Endodermal cell (in vitro differentiated cells): ENCODE results near the gene TRIM24. TPM values are rescaled to one million over a fixed set of nuclear protein-coding genes. Genes with fewer than 3 reads are reported as not detected.

Experiments used
- DNase-seq: peaks from one replicate; pipeline ENCODE4 v3.0.0-alpha.2; 2017
- H3K27ac ChIP-seq: 2 replicates; pipeline ENCODE4 v1.5.1; 2013; ENCODE audit warnings: mild to moderate bottlenecking, low read depth, low read length, moderate library complexity
- H3K27me3 ChIP-seq: 2 replicates; pipeline ENCODE4 v1.6.1; 2013; ENCODE audit warnings: mild to moderate bottlenecking, low read length, moderate library complexity; ENCODE audit not compliant: insufficient read depth, control insufficient read depth, poor library complexity, severe bottlenecking
- H3K36me3 ChIP-seq: 2 replicates; pipeline ENCODE4 v1.7.0; 2013; ENCODE audit warnings: mild to moderate bottlenecking, low read length, moderate library complexity; ENCODE audit not compliant: control insufficient read depth, insufficient read depth
- H3K4me1 ChIP-seq: one replicate; pipeline ENCODE4 v1.7.0; 2013; ENCODE audit warnings: low read length; ENCODE audit not compliant: control insufficient read depth, insufficient read depth
- H3K4me3 ChIP-seq: 2 replicates; pipeline ENCODE4 v1.5.1; 2013; ENCODE audit warnings: mild to moderate bottlenecking, low read length, moderate library complexity
- H3K9ac ChIP-seq: 2 replicates; pipeline ENCODE4 v1.6.1; 2013; ENCODE audit warnings: mild to moderate bottlenecking, low read length, moderate library complexity; ENCODE audit not compliant: poor library complexity, severe bottlenecking; ENCODE audit errors: extremely low read depth
- H3K9me3 ChIP-seq: 2 replicates; pipeline ENCODE4 v1.6.1; 2013; ENCODE audit warnings: mild to moderate bottlenecking, low read length, moderate library complexity; ENCODE audit not compliant: control insufficient read depth
- H3K27ac Mint-ChIP-seq: 2 replicates; pipeline ENCODE4 v1.8.0; 2020; ENCODE audit warnings: mixed read lengths
- H3K27me3 Mint-ChIP-seq: 2 replicates; pipeline ENCODE4 v1.8.0; 2021; ENCODE audit warnings: mild to moderate bottlenecking, mixed read lengths; ENCODE audit not compliant: insufficient read depth
- H3K36me3 Mint-ChIP-seq: 2 replicates; pipeline ENCODE4 v1.8.0; 2020; ENCODE audit warnings: low read depth, mixed read lengths
- H3K4me1 Mint-ChIP-seq: 2 replicates; pipeline ENCODE4 v1.8.0; 2020; ENCODE audit warnings: mixed read lengths
- H3K4me3 Mint-ChIP-seq: 2 replicates; pipeline ENCODE4 v1.8.0; 2020; ENCODE audit warnings: mild to moderate bottlenecking, moderate library complexity, mixed read lengths
- H3K9me3 Mint-ChIP-seq: 2 replicates; pipeline ENCODE4 v1.8.0; 2020; ENCODE audit warnings: mild to moderate bottlenecking, mixed read lengths
- CTCF ChIP-seq: fragments of 200-600 bp; sonication (generic); conservative IDR thresholded peaks from 2 replicates; pipeline ENCODE4 v1.5.0; 2021; ENCODE audit warnings: antibody characterized with exemption, mild to moderate bottlenecking
- WGBS, 2 experiments: methylation state at CpG; one replicate each; pipeline versions ENCODE4 v1.1.5 to v1.1.7; 2013; ENCODE audit warnings: missing lambda C conversion rate in 2 of 2, mixed read lengths in 1 of 2; ENCODE audit not compliant: insufficient coverage in 1 of 2, insufficient read length in 1 of 2; 5-methylcytosine and 5-hydroxymethylcytosine counted together
- total RNA-seq, 2 donors: library from RNA; stranded (reverse); fragmentation: NEBNext Ultra II Directional in 1 of 2; extraction: Animal tissue kit (Norgen Biotek cat#: 25700) in 1 of 2; gene quantifications; 2 replicates in 1 of 2; 3 replicates in 1 of 2; pipeline ENCODE4 v1.2.1, GENCODE V29; 2021

TRIM24 gene
- total RNA-seq, 2 donors from 2014 or later = 62.1 to 70.1 TPM

GRCh38 chr7:138513344-138513871, 53.3 kb downstream of the TRIM24 start:
- Mint-ChIP-seq H3K4me3 (no peak overlapping the region), H3K4me1 (no peaks in the 10 kb centered on the region), H3K27me3 (no peaks in the 10 kb centered on the region), H3K36me3 (peaks cover 89% of the 10 kb centered on the region), H3K27ac (no peak overlapping the region), H3K9me3 (peaks cover 38% of the 10 kb centered on the region)
- no peak overlapping the region for H3K9ac ChIP-seq
- peaks cover 66% of the 10 kb centered on the region for H3K9me3 ChIP-seq
- H3K36me3 ChIP-seq = peaks cover 90% of the 10 kb centered on the region
- no peak overlapping the region for H3K4me3 ChIP-seq
- H3K4me1 ChIP-seq = no peaks in the 10 kb centered on the region
- H3K27ac ChIP-seq = no peak overlapping the region
- 90 to 93% methylated on average over 2 to 3 of the region's 4 CpGs for WGBS, 2 experiments
- H3K27me3 ChIP-seq = no peaks in the 10 kb centered on the region
- TF ChIP-seq CTCF = no peak
- DNase-seq = no peak

DNA sequence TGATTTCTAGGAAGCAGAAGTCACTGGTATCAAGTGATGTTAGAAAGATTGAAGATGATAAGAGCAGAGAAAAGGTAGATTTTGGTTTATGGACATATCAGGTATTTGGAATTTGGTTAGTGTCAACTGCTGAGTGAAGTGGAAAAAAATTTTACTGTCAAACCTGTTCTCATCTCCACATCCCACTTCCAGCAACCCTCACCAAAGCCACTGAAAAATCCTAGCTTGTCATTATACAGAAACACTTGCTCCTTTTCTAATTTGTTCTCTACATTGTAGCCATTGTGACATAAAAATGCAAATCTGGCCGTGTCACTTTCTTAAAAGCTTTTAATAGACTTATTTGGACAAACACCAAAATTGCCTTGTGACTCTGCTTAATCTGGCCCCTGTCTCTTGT, 54.0 kb downstream of the TRIM24 start:
- Histone ChIP-seq H3K9ac (no peak overlapping the region), H3K9me3 (peaks cover 60% of the 10 kb centered on the region), H3K36me3 (peaks cover 92% of the 10 kb centered on the region), H3K4me3 (no peak overlapping the region), H3K4me1 (no peaks in the 10 kb centered on the region), H3K27me3 (no peaks in the 10 kb centered on the region), H3K27ac (no peak overlapping the region)
- WGBS, 2 experiments = 88 to 95% methylated on average over 1 of the region's 1 CpG
- H3K27ac Mint-ChIP-seq = no peak overlapping the region
- no peaks in the 10 kb centered on the region for H3K4me1 Mint-ChIP-seq
- TF ChIP-seq CTCF = no peak
- peaks cover 91% of the 10 kb centered on the region for H3K36me3 Mint-ChIP-seq
- no peak for DNase-seq
- H3K27me3 Mint-ChIP-seq = no peaks in the 10 kb centered on the region
- peaks cover 38% of the 10 kb centered on the region for H3K9me3 Mint-ChIP-seq
- H3K4me3 Mint-ChIP-seq = no peak overlapping the region

GRCh38 chr7:138515001-138515528, 55.0 kb downstream of the TRIM24 start:
- no peaks in the 10 kb centered on the region for H3K4me1 Mint-ChIP-seq
- TF ChIP-seq CTCF = no peak
- Histone ChIP-seq H3K36me3 (peaks cover 97% of the 10 kb centered on the region), H3K9ac (no peak overlapping the region), H3K4me3 (no peak overlapping the region), H3K9me3 (peaks cover 56% of the 10 kb centered on the region), H3K27ac (no peak overlapping the region), H3K4me1 (no peaks in the 10 kb centered on the region), H3K27me3 (no peaks in the 10 kb centered on the region)
- 94 to 100% methylated on average over 5 to 7 of the region's 7 CpGs for WGBS, 2 experiments
- no peak overlapping the region for H3K4me3 Mint-ChIP-seq
- no peak for DNase-seq
- no peak overlapping the region for H3K27ac Mint-ChIP-seq
- H3K36me3 Mint-ChIP-seq = peaks cover 96% of the 10 kb centered on the region
- no peaks in the 10 kb centered on the region for H3K27me3 Mint-ChIP-seq
- H3K9me3 Mint-ChIP-seq = peaks cover 33% of the 10 kb centered on the region
